ENCODE data around the gene IGSF11.

GRCh38 chr3:119019767-119020518 lies 14.7 kb downstream of the IGSF11 start:
- no peak for TF ChIP-seq CTCF (optimal IDR thresholded peaks at IDR 0.05 in 1 of 3, IDR thresholded peaks at IDR 0.05 in 1 of 3, conservative IDR thresholded peaks at IDR 0.05 in 1 of 3; ENCODE audit: extremely low read depth in 1 of 3, insufficient read depth in 2 of 3, low read length in 3 of 3)
- no peak for TF ChIP-seq EZH2 (IDR thresholded peaks at IDR 0.05; ENCODE audit: low read length)
